ENCODE measurements around the gene GPR176.

DNA sequence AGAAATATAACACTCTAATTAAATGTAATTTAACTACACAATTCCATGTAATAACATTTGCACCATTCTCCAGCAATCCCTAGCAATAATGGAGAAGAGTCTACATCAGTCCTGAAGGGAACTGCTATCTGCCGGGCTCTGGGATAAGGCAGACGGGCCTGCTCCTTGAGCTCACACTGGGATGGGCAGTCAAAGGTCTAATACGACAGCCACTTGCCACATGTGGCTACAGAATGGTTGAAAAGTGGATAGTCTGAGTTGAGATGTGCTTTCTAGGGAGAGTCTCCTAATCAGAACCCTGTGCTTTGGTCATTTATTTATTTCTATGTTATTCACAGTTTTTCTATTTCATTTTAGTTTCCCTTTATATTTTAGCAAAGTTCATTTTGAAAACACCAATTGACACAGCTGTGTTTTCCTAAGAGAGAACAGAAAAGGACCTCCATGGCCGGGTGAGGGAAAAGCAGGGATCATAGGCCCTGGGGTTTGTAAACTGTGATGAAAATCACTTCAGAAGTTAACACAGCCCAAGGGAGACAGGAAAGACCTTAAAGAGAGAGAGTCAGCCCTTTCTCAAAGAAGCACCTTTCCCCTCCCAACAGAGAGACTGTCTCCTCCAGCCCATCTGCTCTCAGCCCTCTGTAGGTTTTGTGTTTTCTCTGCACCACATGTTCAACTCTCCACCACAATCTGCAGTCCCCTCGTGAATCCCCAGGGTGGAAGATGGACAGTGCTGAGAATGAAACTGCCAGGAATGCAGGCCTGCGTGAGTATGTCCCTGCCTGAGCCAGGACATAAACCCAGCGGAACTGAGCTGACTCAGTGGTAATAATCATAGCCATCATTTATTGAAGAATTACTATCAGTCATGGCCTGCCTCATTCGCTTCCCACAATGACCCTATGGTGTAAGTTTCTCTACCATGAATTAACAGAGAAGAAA lies 149.0 kb downstream of the GPR176 start:
- no peak for TF ChIP-seq POLR2A (IDR thresholded peaks at IDR 0.05)
- TF ChIP-seq, protein P1, sequence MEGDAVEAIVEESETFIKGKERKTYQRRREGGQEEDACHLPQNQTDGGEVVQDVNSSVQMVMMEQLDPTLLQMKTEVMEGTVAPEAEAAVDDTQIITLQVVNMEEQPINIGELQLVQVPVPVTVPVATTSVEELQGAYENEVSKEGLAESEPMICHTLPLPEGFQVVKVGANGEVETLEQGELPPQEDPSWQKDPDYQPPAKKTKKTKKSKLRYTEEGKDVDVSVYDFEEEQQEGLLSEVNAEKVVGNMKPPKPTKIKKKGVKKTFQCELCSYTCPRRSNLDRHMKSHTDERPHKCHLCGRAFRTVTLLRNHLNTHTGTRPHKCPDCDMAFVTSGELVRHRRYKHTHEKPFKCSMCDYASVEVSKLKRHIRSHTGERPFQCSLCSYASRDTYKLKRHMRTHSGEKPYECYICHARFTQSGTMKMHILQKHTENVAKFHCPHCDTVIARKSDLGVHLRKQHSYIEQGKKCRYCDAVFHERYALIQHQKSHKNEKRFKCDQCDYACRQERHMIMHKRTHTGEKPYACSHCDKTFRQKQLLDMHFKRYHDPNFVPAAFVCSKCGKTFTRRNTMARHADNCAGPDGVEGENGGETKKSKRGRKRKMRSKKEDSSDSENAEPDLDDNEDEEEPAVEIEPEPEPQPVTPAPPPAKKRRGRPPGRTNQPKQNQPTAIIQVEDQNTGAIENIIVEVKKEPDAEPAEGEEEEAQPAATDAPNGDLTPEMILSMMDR (IDR thresholded peaks at IDR 0.05): no peak
